Hematopoietic multipotent progenitor cell treated with erythropoietin and hydrocortisone succinate and interleukin-3 and kit ligand, for 6 days (in vitro differentiated cells): ENCODE results near the gene GID8.
"Not testable (repeated sequence)": the region's sequence is repeated elsewhere in the genome, so short reads cannot be mapped to it uniquely, and the experiment has no call there.

Source experiments
- DNase-seq: peaks from one replicate; pipeline ENCODE4 v3.0.0-alpha.2; 2015

Gene GID8

GRCh38 chr20:62959998-62960436, 22.1 kb downstream of the GID8 start:
- no peak for DNase-seq

- DNase-seq: not testable (repeated sequence)
These were observed 22.7 kb downstream of the GID8 start for GRCh38 chr20:62960446-62961309.

- DNase-seq: no peak
These were observed 23.4 kb downstream of the GID8 start for GRCh38 chr20:62961310-62961783.

GRCh38 chr20:62961799-62962198, 23.9 kb downstream of the GID8 start:
- no peak for DNase-seq

GRCh38 chr20:62962221-62962879, 24.4 kb downstream of the GID8 start:
- DNase-seq: no peak

DNA sequence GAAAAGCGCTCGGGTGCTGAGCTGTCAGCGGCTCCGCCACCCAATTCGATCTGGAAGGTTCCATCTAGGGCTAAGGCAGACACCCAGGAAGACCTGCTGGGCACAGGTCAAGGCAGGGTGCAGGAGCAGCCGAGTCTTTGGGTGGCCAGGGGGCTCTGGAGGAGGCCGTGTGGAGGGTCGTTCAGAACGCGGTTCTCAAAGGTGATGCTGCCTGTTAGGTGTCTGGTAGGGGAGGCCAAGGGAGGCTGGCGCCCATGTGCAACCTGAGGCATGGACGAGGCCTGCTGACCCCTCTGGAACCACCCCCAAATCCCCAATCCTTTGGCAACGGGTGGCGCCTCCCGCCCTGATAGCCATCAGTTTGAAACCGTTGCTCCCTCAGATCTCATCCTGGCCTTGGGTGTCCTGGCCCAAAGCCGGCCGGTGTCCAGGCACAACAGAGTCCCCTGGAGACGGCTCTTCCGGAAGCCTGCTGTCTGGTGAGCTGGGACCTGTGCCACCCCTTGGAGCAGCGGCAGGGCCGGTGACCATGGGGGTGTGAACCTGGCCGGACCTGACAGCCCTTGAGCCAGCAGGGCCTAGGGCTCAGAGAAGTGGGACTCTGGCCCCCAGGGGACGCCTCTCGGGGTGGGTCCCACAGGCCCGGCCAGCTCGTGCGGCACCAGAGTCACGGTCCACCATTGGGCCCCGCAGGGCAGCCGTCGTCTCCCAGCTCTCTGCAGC, 25.1 kb downstream of the GID8 start:
- no peak for DNase-seq

GRCh38 chr20:62963614-62964397, 25.9 kb downstream of the GID8 start:
- DNase-seq: no peak

DNA sequence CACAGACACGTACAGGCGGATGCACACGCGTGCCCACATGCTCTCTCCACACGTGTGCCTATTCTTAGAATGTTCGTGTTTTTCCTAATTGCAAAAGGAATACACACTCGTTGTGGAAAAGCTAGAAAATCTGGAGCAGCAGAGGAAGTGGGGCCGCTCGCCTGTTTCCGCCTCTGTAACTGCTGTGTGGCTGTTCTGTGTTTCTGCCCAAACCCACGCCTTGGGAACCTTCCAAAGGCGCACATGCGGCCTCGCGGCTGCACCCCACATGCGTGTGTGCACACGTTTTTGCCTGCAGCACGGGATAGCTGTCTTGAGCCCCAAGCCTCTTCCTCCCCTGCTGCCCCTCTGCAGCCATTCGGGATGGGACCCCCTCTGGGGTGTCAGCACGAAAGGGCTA, 26.8 kb downstream of the GID8 start:
- DNase-seq: no peak

DNA sequence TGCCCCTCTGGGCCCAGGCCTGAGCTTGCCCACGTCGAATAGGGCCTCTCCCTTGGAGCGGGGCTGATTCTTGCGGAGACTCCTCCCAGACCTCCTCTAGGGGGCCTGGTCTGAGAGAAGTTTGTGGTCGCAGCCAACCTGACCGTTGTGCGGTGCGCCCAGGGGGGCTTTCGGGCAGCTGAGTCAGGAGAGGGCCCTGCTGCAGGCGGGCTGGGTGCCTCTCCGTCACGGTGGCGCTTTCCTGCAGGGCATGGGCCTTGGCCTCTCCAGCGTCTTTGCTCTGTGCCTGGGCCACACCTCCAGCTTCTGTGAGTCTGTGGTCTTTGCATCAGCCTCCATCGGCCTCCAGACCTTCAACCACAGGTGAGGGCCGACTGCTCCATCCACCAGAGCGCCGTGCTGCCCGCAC, 27.4 kb downstream of the GID8 start:
- DNase-seq: no peak

DNA sequence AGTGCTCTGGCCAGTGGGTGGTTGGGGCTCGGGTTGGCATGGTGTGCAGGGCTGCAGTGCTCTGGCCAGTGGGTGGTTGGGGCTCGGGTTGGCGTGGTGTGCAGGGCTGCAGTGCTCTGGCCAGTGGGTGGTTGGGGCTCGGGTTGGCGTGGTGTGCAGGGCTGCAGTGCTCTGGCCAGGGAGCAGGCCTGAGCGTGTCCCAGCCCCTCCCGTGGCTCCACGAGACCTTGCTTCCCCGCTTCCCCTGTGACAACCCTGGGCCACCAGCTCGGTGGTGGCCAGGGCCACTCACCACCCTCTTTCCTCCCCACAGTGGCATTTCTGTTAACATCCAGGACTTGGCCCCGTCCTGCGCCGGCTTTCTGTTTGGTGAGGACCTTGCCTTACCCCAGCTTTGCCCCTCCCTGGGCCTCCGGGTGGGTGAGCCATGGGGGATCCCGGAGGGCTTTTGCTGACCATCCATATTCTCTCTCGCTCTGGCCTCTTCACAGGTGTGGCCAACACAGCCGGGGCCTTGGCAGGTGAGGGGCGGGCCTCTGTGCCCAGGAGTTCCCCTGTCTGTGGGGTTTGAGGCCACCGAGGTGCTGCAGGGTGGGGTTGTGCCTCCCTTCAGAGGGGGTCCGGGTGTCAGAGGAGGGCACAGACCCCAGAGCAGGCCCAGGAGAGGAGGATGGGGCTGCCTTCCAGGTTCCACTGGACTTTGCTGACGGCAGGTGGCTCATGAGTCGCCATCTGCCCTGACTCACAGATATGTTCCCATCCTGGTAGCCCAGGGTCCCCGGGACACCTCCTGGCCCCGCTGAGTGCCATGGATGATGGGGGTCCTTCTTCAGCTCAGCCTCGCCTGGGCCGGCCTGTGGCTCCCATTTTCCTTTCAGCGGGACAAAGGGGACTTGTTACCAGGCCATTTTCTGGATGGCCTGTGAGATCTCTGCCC, 28.5 kb downstream of the GID8 start:
- no peak for DNase-seq

- no peak for DNase-seq
These were observed 29.2 kb downstream of the GID8 start for GRCh38 chr20:62967149-62967501.

DNA sequence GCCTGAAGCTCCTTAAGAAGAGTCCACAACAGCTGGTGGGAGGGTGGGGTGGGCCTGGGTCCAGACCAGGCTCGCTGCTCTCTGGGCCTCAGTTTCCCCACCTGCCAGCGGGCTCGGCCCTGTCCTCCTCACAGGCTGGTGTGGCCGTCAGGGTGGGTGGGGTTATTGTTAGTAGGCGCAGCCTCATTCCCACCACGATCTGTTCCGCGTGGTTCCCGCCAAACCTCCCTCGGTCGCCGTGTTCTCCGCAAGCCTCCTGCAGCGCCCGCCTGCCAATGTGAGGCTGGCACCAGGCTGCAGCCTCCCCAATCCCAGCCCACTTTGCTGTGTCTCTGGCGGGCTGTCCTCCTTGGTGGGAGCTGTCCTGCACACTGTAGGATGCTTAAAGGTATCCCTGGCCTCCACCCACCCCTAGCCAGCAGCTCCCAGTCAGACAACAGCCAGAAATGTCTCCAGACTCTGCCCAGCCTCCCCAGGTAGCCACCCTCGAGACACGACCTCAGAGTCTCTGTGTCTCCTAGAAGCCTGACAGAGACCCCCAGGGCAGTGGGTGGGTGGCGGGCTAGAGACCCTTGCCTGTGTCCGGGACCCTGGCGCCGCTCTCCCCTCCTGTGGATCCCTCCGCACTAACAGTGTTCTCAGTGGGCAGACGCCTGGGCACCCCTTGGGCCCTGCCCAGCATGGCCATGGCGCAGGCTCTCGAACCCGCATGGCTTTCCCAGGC, 29.8 kb downstream of the GID8 start:
- DNase-seq: no peak

DNA sequence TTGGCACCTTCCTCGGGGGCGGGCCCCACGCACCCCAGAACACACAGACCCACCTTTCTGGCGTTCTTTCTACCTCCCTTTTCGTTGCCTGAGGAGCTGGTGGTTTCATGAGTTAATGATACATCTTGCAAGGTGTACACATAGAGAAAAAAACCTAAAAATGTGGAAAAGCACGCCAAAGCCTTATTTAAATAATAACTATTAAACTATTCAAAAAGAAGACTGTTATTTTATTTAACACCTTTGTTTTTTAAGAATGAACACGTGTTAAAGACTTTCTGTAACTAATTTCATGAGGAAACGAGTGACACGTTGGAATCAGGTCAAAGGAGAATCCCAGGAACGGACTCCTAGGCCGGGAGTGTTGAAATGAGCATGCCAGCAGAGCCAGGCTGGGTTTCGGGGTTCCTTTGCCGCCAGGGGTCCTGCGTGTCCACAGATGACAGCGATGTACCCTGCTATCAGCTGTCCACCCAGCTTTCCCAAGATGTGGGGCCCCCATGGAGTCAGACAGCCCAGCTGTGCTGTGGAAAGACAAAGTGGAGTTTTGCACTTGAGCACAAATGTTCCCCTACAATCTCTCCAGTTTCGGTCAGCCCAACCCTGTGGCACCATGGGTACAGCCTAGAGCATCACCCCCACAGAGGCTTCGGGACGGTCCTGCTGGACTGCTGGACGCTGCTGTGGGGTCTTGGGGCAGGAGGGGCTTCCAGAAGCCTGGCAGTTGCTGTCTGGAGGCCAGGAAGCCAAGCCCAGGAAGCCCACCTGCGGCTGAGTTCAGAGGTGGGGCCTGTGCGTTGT, 30.6 kb downstream of the GID8 start:
- DNase-seq: no peak

- peak; percentile 34 for DNase-seq
These were observed 31.3 kb downstream of the GID8 start for GRCh38 chr20:62969179-62969760.

DNA sequence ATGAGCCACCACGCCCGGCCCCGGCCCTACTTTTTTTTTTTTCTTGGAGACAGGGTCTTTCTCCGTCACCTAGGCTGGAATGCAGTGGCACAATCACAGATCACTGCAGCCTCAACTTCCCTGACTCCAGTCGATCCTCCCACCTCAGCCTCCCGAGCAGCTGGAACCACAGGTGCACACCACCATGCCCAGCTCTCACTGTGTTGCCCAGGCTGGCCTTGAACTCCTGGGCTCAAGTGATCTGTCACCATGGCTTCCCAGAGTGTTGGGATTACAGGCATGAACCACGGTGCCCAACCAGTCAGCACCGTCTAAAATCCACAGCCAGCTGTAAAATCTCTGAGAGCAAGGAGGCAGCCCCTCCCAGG, 32.0 kb downstream of the GID8 start:
- no peak for DNase-seq

- DNase-seq: no peak
These were observed 32.6 kb downstream of the GID8 start for GRCh38 chr20:62970307-62971210.

DNA sequence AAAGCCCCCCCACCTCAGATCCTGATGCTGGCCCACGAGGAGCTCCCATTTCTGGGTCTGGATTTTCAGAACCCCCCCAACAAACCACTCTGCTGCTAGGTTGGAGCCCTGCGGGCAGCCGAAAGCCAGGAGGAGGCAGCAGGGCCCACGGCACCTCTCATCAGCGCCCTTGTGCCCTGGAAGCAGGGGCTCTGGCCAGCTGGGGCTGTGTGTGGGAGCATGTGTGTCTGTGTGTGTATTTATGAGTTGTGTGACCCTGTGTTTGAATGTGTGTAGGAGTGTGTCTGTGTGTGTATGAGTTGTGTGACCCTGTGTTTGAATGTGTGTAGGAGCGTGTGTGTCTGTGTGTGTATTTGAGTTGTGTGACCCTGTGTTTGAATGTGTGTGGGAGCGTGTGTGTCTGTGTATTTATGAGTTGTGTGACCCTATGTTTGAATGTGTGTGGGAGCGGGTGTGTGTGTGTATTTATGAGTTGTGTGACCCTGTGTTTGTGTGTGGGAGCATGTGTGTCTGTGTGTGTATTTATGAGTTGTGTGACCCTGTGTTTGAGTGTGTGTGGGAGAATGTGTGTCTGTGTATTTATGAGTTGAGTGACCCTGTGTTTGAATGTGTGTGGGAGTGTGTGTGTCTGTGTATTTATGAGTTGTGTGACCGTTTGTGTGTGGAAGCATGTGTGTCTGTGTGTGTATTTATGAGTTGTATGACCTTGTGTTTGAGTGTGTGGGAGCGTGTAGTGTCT, 33.4 kb downstream of the GID8 start:
- DNase-seq: no peak
